HEK293T (cell line): ENCODE measurements around the gene SPTA1.

ENCODE experiments used
- ARNT ChIP-seq: fragments of 450-650 bp; IDR thresholded peaks from 2 replicates; pipeline ENCODE4 v1.6.1; 2017; ENCODE audit warnings: mild to moderate bottlenecking
- BHLHE40 ChIP-seq: fragments of 450-650 bp; IDR thresholded peaks from 2 replicates; pipeline ENCODE4 v1.6.1; 2016; ENCODE audit warnings: mild to moderate bottlenecking, moderate library complexity, borderline replicate concordance
- ELF4 ChIP-seq: fragments of 450-650 bp; IDR thresholded peaks from 2 replicates; pipeline ENCODE4 v1.6.1; 2017; ENCODE audit warnings: antibody characterized with exemption
- FOXA1 ChIP-seq: fragments of 450-650 bp; IDR thresholded peaks from 2 replicates; pipeline ENCODE4 v1.6.1; 2016; ENCODE audit warnings: mild to moderate bottlenecking
- FOXK2 ChIP-seq: fragments of 450-650 bp; IDR thresholded peaks from 2 replicates; pipeline ENCODE4 v1.6.1; 2016; ENCODE audit warnings: mild to moderate bottlenecking
- FOXM1 ChIP-seq: fragments of 450-650 bp; IDR thresholded peaks from 2 replicates; pipeline ENCODE4 v1.6.1; 2017; ENCODE audit warnings: mild to moderate bottlenecking, borderline replicate concordance
- HDGF ChIP-seq: fragments of 450-650 bp; IDR thresholded peaks from 2 replicates; pipeline ENCODE4 v1.6.1; 2017; ENCODE audit warnings: antibody characterized with exemption, borderline replicate concordance
- LEF1 ChIP-seq: fragments of 450-650 bp; IDR thresholded peaks from 2 replicates; pipeline ENCODE4 v1.6.1; 2017; ENCODE audit warnings: mild to moderate bottlenecking, borderline replicate concordance
- NFRKB ChIP-seq: fragments of 450-650 bp; IDR thresholded peaks from 2 replicates; pipeline ENCODE4 v1.6.1; 2016; ENCODE audit warnings: mild to moderate bottlenecking, moderate library complexity
- PKNOX1 ChIP-seq: fragments of 450-650 bp; IDR thresholded peaks from 2 replicates; pipeline ENCODE4 v1.6.1; 2016
- SP1 ChIP-seq: fragments of 450-650 bp; IDR thresholded peaks from 2 replicates; pipeline ENCODE4 v1.6.1; 2017
- SUZ12 ChIP-seq: fragments of 450-650 bp; IDR thresholded peaks from 2 replicates; pipeline ENCODE4 v1.6.1; 2016; ENCODE audit warnings: mild to moderate bottlenecking
- TARDBP ChIP-seq: fragments of 450-650 bp; IDR thresholded peaks from 2 replicates; pipeline ENCODE4 v1.6.1; 2016
- ZNF384 ChIP-seq: fragments of 450-650 bp; IDR thresholded peaks from 2 replicates; pipeline ENCODE4 v1.6.1; 2016

- TF ChIP-seq FOXM1 (no peak), SP1 (no peak), ELF4 (no peak), PKNOX1 (no peak), FOXA1 (no peak), SUZ12 (no peak), FOXK2 (no peak), HDGF (no peak), BHLHE40 (no peak), ARNT (no peak), ZNF384 (no peak), TARDBP (no peak), NFRKB (no peak), LEF1 (no peak)
Measured at GRCh38 chr1:158613764-158614163, 72.8 kb downstream of the SPTA1 start.
